HepG2 (cell line): ENCODE data around the gene CCNB1IP1. TPM values are rescaled to one million over a fixed set of nuclear protein-coding genes. Genes with fewer than 3 reads are reported as not detected.

ENCODE experiments used
- ATAC-seq: fragments of 200-7000 bp; cut with Tn5 transposase; 3 replicates; pipeline ENCODE4 v1.9.1; 2020; ENCODE audit warnings: mild to moderate bottlenecking, moderate library complexity
- BruUV-seq: library from RNA; stranded (reverse); fragments of 400-500 nt; replicated peaks from 2 replicates; lab custom pipeline; 2021; lab: Mats Ljungman, UMichigan
- CTCF ChIA-PET: fragments of 300-600 bp; formaldehyde crosslinking; extraction: SDS; loops from one replicate; lab custom pipeline; 2021; ENCODE audit warnings: low total read pairs, inconsistent platforms, low intra/inter-chr PET ratio; lab: Yijun Ruan, JAX
- POLR2A ChIA-PET: fragments of 350-600 bp; sonication (Branson Sonifier 250); formaldehyde crosslinking; loops from one replicate; lab custom pipeline; 2020; ENCODE audit warnings: antibody characterized with exemption, inconsistent platforms; lab: Yijun Ruan, JAX
- DNase-seq: peaks from one replicate; pipeline ENCODE4 v3.0.0-alpha.2; 2015; ENCODE audit warnings: low spot score
- FAIRE-seq: peaks from 3 replicates; lab custom pipeline; 2011; peaks lifted over from hg19 to GRCh38; lab: Jason Lieb, UNC
- H2AFZ ChIP-seq: one replicate; pipeline ENCODE4 v1.6.1; 2011; ENCODE audit warnings: low read length, inconsistent platforms
- H3K27ac ChIP-seq: fragments of 300-600 bp; 3 replicates; pipeline ENCODE4 v1.8.0; 2011; ENCODE audit warnings: mixed run types, mild to moderate bottlenecking, mixed read lengths, low read length, inconsistent platforms; ENCODE audit not compliant: insufficient read depth; ENCODE audit errors: extremely low read length
- H3K27me3 ChIP-seq, 2 experiments: fragments of 200-600 bp in 1 of 2; 2 replicates in 1 of 2; 3 replicates in 1 of 2; pipeline versions ENCODE4 v1.6.0 to v1.8.0; 2011; ENCODE audit warnings: low read length in 2 of 2, mild to moderate bottlenecking in 2 of 2, moderate library complexity in 2 of 2, inconsistent platforms in 1 of 2; ENCODE audit not compliant: insufficient read depth in 2 of 2, control insufficient read depth in 1 of 2
- H3K36me3 ChIP-seq, 2 experiments: fragments of 200-600 bp in 1 of 2; replicated peaks in 1 of 2; 2 replicates in 1 of 2; 3 replicates in 1 of 2; pipeline versions ENCODE4 v1.5.1 to v1.8.0; 2011; ENCODE audit warnings: low read length in 2 of 2, inconsistent platforms in 1 of 2; ENCODE audit not compliant: insufficient read depth in 2 of 2, control insufficient read depth in 1 of 2
- H3K4me1 ChIP-seq: 2 replicates; pipeline ENCODE4 v1.5.1; 2012; ENCODE audit warnings: low read length, inconsistent platforms; ENCODE audit not compliant: insufficient read depth
- H3K4me2 ChIP-seq: 2 replicates; pipeline ENCODE4 v1.6.0; 2011; ENCODE audit warnings: low read depth, low read length, inconsistent platforms
- H3K4me3 ChIP-seq, 3 experiments: fragments of 200-600 bp in 1 of 3; sonication (generic), shearing (Covaris generic) in 1 of 3; replicated peaks in 1 of 3; 2 replicates each; pipeline ENCODE4 v1.5.1; 2011 to 2016; ENCODE audit warnings: low read length in 3 of 3, inconsistent platforms in 2 of 3, low read depth in 2 of 3, mild to moderate bottlenecking in 2 of 3, control low read depth in 1 of 3, mixed read lengths in 1 of 3; ENCODE audit not compliant: insufficient read depth in 1 of 3
- H3K79me2 ChIP-seq: one replicate; pipeline ENCODE4 v1.6.1; 2011; ENCODE audit warnings: low read length, inconsistent platforms; ENCODE audit not compliant: insufficient read depth
- H3K9ac ChIP-seq: 2 replicates; pipeline ENCODE4 v1.6.0; 2011; ENCODE audit warnings: mild to moderate bottlenecking, low read depth, low read length, inconsistent platforms; ENCODE audit not compliant: insufficient read depth
- H3K9me3 ChIP-seq: 2 replicates; pipeline ENCODE4 v1.5.1; 2012; ENCODE audit warnings: mild to moderate bottlenecking, low read length
- H4K20me1 ChIP-seq: 2 replicates; pipeline ENCODE4 v1.6.0; 2011; ENCODE audit warnings: inconsistent platforms, mild to moderate bottlenecking, low read length, moderate library complexity; ENCODE audit not compliant: insufficient read depth
- FOXP1 ChIP-seq, 2 experiments: fragments of 450-650 bp in 1 of 2; IDR thresholded peaks; 2 replicates each; pipeline ENCODE4 v1.6.1; 2017 to 2018; ENCODE audit warnings: antibody characterized with exemption in 1 of 2
- ISL2 ChIP-seq: sonication (generic); formaldehyde crosslinking; IDR thresholded peaks from 2 replicates; pipeline ENCODE4 v1.5.0; 2020; ENCODE audit warnings: missing genetic modification reagents
- MYNN ChIP-seq: sonication (generic); formaldehyde crosslinking; IDR thresholded peaks from 2 replicates; pipeline ENCODE4 v1.4.0; 2020; ENCODE audit warnings: mild to moderate bottlenecking, low read depth, missing genetic modification reagents
- SRY ChIP-seq: sonication (generic); formaldehyde crosslinking; IDR thresholded peaks from 2 replicates; pipeline ENCODE4 v1.8.0; 2022; ENCODE audit warnings: mild to moderate bottlenecking, missing genetic modification reagents
- TCF7 ChIP-seq: sonication (generic); IDR thresholded peaks from 2 replicates; pipeline ENCODE4 v1.6.1; 2016; ENCODE audit warnings: antibody characterized with exemption, low read depth
- ZNF10 ChIP-seq: sonication (generic); formaldehyde crosslinking; IDR thresholded peaks from 2 replicates; pipeline ENCODE4 v1.4.0; 2020; ENCODE audit warnings: mild to moderate bottlenecking, low read depth, missing genetic modification reagents, borderline replicate concordance
- ZNF563 ChIP-seq: sonication (generic); formaldehyde crosslinking; IDR thresholded peaks from 2 replicates; pipeline ENCODE4 v1.8.0; 2022; ENCODE audit warnings: mild to moderate bottlenecking, moderate library complexity, missing genetic modification reagents
- WGBS: methylation state at CpG from one replicate; pipeline ENCODE4 v1.1.6; 2017; ENCODE audit warnings: low lambda C conversion rate; 5-methylcytosine and 5-hydroxymethylcytosine counted together
- in situ Hi-C: cut with HindIII; loops from 2 replicates; pipeline ENCODE4 v1.10.0; 2017; ENCODE audit warnings: low pct_unique_long_range_greater_than_20kb; ENCODE audit not compliant: extremely low pct_ligation_motif_present
- intact Hi-C: fragments of 100-400 bp; cut with micrococcal nuclease; formaldehyde crosslinking; loops from one replicate; pipeline ENCODE4 v1.10.0; 2022; ENCODE audit not compliant: unreplicated experiment
- polyA plus RNA-seq, 8 experiments: library from polyadenylated mRNA; depleted of rRNA in 3 of 8; stranded (reverse) in 7 of 8; unstranded in 1 of 8; fragments of >200 nt; fragmentation: Illumina TruSeq in 4 of 8; extraction: Trizol in 4 of 8; gene quantifications; 2 replicates each; pipeline versions ENCODE4 v1.2.1 to v1.2.3, GENCODE V29; 2011 to 2016; ENCODE audit warnings: low read depth in 4 of 8, missing spikeins in 1 of 8, mixed read lengths in 1 of 8; ENCODE audit not compliant: insufficient read depth in 1 of 8
- total RNA-seq, 5 experiments: library from RNA; depleted of rRNA; stranded (reverse); fragments of >200 nt; fragmentation: Illumina TruSeq; extraction: Trizol; gene quantifications; 2 replicates each; pipeline ENCODE4 v1.2.3, GENCODE V29; 2016; ENCODE audit warnings: low read depth in 1 of 5
- TF ChIP-seq, protein P1 (sequence below): sonication (generic); formaldehyde crosslinking; IDR thresholded peaks from 2 replicates; pipeline ENCODE4 v1.4.0; 2020; ENCODE audit warnings: missing genetic modification reagents, mild to moderate bottlenecking, borderline replicate concordance

The CCNB1IP1 gene
- total and polyA plus RNA-seq, 2 of the 13 experiments (the other 11 are each of a cell fraction or from before 2014, with no cell fraction given) = 98.3 to 125 TPM

DNA sequence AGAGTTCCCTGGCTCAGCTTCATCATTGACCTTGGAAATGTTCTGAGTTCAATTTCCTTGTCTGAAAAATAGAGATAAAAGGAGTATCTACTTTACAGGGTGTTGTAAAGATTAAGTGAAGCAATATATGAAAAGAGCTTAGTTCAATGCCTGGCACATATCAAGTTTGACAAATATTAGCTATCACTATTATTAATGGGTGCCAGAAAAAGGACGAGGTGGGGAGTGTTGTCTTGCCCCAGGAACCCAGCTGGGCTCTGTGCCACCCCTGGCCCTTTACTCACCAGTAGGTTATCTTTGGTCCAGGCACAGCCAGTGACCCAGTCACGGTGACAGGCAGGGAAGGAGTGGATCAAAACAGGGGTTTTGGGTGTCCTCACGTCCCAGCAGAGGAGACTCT lies 42.4 kb upstream of the CCNB1IP1 start:
- Histone ChIP-seq H4K20me1 (no peaks in the 10 kb centered on the region), H3K9ac (no peak overlapping the region), H2AFZ (no peak overlapping the region), H3K4me2 (peak overlapping the region; percentile 63; the same call in 1 of the 2 replicates), H3K9me3 (no peaks in the 10 kb centered on the region), H3K4me3 (no peak overlapping the region), H3K79me2 (no peaks in the 10 kb centered on the region), H3K27ac (peak overlapping the region; percentile 71), H3K4me1 (peaks cover 19% of the 10 kb centered on the region), H3K27me3 (no peaks in the 10 kb centered on the region), H3K36me3 (peaks cover 13 to 31% of the 10 kb centered on the region in 2 experiments; a peak in 4 of 5 replicates)
- ATAC-seq (no peak), FAIRE-seq (no peak), DNase-seq (no peak)
- WGBS = 87% methylated on average over 3 of the region's 3 CpGs
- CTCF ChIA-PET = no interaction called here
- POLR2A ChIA-PET = interaction anchor here (1.3 to 1.7 kb wide), 3 partner anchors 37 to 86 kb away, joined by 5 to 9 read pairs (median 8); partner anchors contain the start of genes APEX1, OSGEP, PIP4P1 and TEP1
- intact Hi-C loops = loop anchor here (5.0 kb wide), 1 partner anchor 37 kb away; the partner anchor contains the start of gene TEP1
- in situ Hi-C loops = no loop called here
- TF ChIP-seq FOXP1 (IDR thresholded peaks at IDR 0.05) (no peak), FOXP1 (CRISPR knock-in tag; IDR thresholded peaks at IDR 0.05) (no peak), ISL2 (CRISPR knock-in tag) (no peak)
- TF ChIP-seq, protein P1, sequence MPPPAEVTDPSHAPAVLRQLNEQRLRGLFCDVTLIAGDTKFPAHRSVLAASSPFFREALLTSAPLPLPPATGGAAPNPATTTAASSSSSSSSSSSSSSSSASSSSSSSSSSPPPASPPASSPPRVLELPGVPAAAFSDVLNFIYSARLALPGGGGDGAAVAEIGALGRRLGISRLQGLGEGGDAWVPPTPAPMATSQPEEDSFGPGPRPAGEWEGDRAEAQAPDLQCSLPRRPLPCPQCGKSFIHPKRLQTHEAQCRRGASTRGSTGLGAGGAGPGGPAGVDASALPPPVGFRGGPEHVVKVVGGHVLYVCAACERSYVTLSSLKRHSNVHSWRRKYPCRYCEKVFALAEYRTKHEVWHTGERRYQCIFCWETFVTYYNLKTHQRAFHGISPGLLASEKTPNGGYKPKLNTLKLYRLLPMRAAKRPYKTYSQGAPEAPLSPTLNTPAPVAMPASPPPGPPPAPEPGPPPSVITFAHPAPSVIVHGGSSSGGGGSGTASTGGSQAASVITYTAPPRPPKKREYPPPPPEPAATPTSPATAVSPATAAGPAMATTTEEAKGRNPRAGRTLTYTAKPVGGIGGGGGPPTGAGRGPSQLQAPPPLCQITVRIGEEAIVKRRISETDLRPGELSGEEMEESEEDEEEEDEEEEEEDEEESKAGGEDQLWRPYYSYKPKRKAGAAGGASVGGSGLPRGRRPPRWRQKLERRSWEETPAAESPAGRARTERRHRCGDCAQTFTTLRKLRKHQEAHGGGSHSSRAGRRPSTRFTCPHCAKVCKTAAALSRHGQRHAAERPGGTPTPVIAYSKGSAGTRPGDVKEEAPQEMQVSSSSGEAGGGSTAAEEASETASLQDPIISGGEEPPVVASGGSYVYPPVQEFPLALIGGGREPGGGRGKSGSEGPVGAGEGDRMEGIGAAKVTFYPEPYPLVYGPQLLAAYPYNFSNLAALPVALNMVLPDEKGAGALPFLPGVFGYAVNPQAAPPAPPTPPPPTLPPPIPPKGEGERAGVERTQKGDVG (CRISPR knock-in tag) = no peak
- no TSS peak for BruUV-seq

DNA sequence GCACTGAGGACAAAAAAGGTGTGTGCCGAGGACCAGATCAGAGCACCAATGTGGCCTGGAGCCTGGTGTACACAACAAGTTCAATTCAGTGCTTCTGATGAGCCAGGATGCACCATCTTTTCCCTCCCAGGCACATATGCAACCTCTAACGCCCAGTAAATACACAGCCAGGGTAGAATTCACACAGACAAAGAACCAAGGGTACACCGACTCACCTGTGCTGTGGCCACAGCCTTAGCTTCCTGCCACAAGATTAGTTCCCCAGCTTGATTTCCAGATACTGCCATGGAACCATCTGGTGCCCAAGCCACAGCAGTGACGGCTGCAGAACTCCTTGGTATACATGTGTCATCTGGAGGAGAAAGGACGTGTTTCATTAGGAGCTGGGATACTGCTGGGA lies 39.7 kb upstream of the CCNB1IP1 start:
- no peak for DNase-seq
- no peaks in the 10 kb centered on the region for H4K20me1 ChIP-seq
- H3K9ac ChIP-seq = no peak overlapping the region
- intact Hi-C loops (no loop called here), in situ Hi-C loops (no loop called here)
- no peak overlapping the region for H2AFZ ChIP-seq
- H3K79me2 ChIP-seq = no peaks in the 10 kb centered on the region
- no peaks in the 10 kb centered on the region for H3K27me3 ChIP-seq
- ChIA-PET POLR2A (no interaction called here), CTCF (no interaction called here)
- H3K9me3 ChIP-seq = no peaks in the 10 kb centered on the region
- H3K4me1 ChIP-seq = peaks cover 19% of the 10 kb centered on the region
- H3K36me3 ChIP-seq = peaks cover 21 to 35% of the 10 kb centered on the region in 2 experiments; a peak in 4 of 5 replicates
- TF ChIP-seq SRY (CRISPR knock-in tag) (no peak), ZNF563 (no peak), MYNN (no peak), TCF7 (no peak), ZNF10 (CRISPR knock-in tag) (no peak)
- no peak overlapping the region for H3K4me3 ChIP-seq
- no TSS peak for BruUV-seq
- WGBS = 91% methylated on average over 5 of the region's 5 CpGs
- FAIRE-seq = no peak
- H3K27ac ChIP-seq = no peak overlapping the region
- H3K4me2 ChIP-seq = no peak overlapping the region
- no peak for ATAC-seq
